Measurements from ENCODE around the gene RAB4B. TPM values are rescaled to one million over a fixed set of nuclear protein-coding genes. Genes with fewer than 3 reads are reported as not detected.
"Not testable (repeated sequence)": the region's sequence is repeated elsewhere in the genome, so short reads cannot be mapped to it uniquely, and the experiment has no call there.

The RAB4B gene
- total RNA-seq, 1 experiment from 2014 or later, result 10.1 TPM

GRCh38 chr19:40842997-40843652 lies 65.1 kb downstream of the RAB4B start:
- H3K9me3 Mint-ChIP-seq (ENCODE audit: unreplicated experiment); intact Hi-C loops (cut with micrococcal nuclease); H3K4me1 Mint-ChIP-seq (ENCODE audit: insufficient read depth, unreplicated experiment); DNase-seq (ENCODE audit: unreplicated experiment); H3K4me3 Mint-ChIP-seq (ENCODE audit: unreplicated experiment); BruUV-seq (replicated peaks); H3K27ac Mint-ChIP-seq (ENCODE audit: low read depth, unreplicated experiment); H3K36me3 Mint-ChIP-seq (ENCODE audit: insufficient read depth, unreplicated experiment); POLR2A ChIA-PET: not testable (repeated sequence)
- peaks cover 72% of the 10 kb centered on the region for H3K27me3 Mint-ChIP-seq (ENCODE audit: insufficient read depth, unreplicated experiment)
- CTCF ChIA-PET, result interaction anchor here (0.6 kb wide), 1 partner anchor 947 kb away, joined by 4 read pairs; no protein-coding TSS in a partner anchor

GRCh38 chr19:40843653-40844052 lies 65.6 kb downstream of the RAB4B start:
- BruUV-seq (replicated peaks); DNase-seq (ENCODE audit: unreplicated experiment); H3K9me3 Mint-ChIP-seq (ENCODE audit: unreplicated experiment); H3K27ac Mint-ChIP-seq (ENCODE audit: low read depth, unreplicated experiment); H3K4me1 Mint-ChIP-seq (ENCODE audit: insufficient read depth, unreplicated experiment); H3K4me3 Mint-ChIP-seq (ENCODE audit: unreplicated experiment); H3K36me3 Mint-ChIP-seq (ENCODE audit: insufficient read depth, unreplicated experiment); intact Hi-C loops (cut with micrococcal nuclease); POLR2A ChIA-PET: not testable (repeated sequence)
- peaks cover 72% of the 10 kb centered on the region for H3K27me3 Mint-ChIP-seq (ENCODE audit: insufficient read depth, unreplicated experiment)
- CTCF ChIA-PET, result interaction anchor here (0.6 kb wide), 1 partner anchor 946 kb away, joined by 4 read pairs; no protein-coding TSS in a partner anchor

Other genes with a start within 250 kb of the RAB4B start
- 41.5 and 44.0 TPM in 2 replicates for gene SHKBP1, start 201.4 kb upstream of the RAB4B start, total RNA-seq (2022)
- gene LTBP4, start 176.9 kb upstream of the RAB4B start, total RNA-seq (2022), result 76.4 and 103 TPM in 2 replicates
- gene NUMBL, start 87.6 kb upstream of the RAB4B start, total RNA-seq (2022), result 18.4 and 21.1 TPM in 2 replicates
- gene COQ8B, start 61.4 kb upstream of the RAB4B start, total RNA-seq (2022), result 41.7 and 46.7 TPM in 2 replicates
- gene ITPKC, start 61.1 kb upstream of the RAB4B start, total RNA-seq (2022), result 27.1 and 33.2 TPM in 2 replicates
- gene ACTMAP, start 27.8 kb upstream of the RAB4B start, total RNA-seq (2022), result 19.3 and 21.2 TPM in 2 replicates
- gene SNRPA, start 27.0 kb upstream of the RAB4B start, total RNA-seq (2022), result 108 and 160 TPM in 2 replicates
- gene MIA, start 2.7 kb upstream of the RAB4B start, total RNA-seq (2022), result 0.70 TPM in 1 of 2 replicates, not detected in the other
- gene EGLN2, start 20.9 kb downstream of the RAB4B start, total RNA-seq (2022), result 55.6 and 62.7 TPM in 2 replicates
- gene CYP2A6, start 72.2 kb downstream of the RAB4B start, total RNA-seq (2022), result not detected in 2 replicates
- not detected in 2 replicates for gene CYP2A7, start 104.0 kb downstream of the RAB4B start, total RNA-seq (2022)
- not detected in 2 replicates for gene CYP2B6, start 213.0 kb downstream of the RAB4B start, total RNA-seq (2022)

Measured in MCF 10A (cell line).